ENCODE results near the gene NFIL3.

The NFIL3 gene

GRCh38 chr9:91421971-91422757, 1.5 kb downstream of the NFIL3 start:
- no peak for DNase-seq

- DNase-seq = no peak
Measured at GRCh38 chr9:91421128-91421765, 2.4 kb downstream of the NFIL3 start.

- DNase-seq = no peak
Measured at GRCh38 chr9:91420501-91421127, 3.0 kb downstream of the NFIL3 start.

- no peak for DNase-seq
Measured at GRCh38 chr9:91419222-91420191, 4.1 kb downstream of the NFIL3 start.

- no peak for DNase-seq
Measured at GRCh38 chr9:91418215-91418610, 5.4 kb downstream of the NFIL3 start.

GRCh38 chr9:91417602-91418214, 5.9 kb downstream of the NFIL3 start:
- DNase-seq = no peak

- DNase-seq = no peak
Measured at GRCh38 chr9:91416096-91416712, 7.4 kb downstream of the NFIL3 start.

GRCh38 chr9:91415290-91415689, 8.3 kb downstream of the NFIL3 start:
- DNase-seq = no peak

GRCh38 chr9:91412941-91413340, 10.7 kb downstream of the NFIL3 start:
- no peak for DNase-seq

- DNase-seq = no peak
Measured at GRCh38 chr9:91411096-91411771, 12.4 kb downstream of the NFIL3 start.

GRCh38 chr9:91410161-91410560, 13.5 kb downstream of the NFIL3 start:
- DNase-seq = no peak

GRCh38 chr9:91408475-91408874, 15.2 kb downstream of the NFIL3 start:
- no peak for DNase-seq

- DNase-seq = no peak
Measured at GRCh38 chr9:91407580-91408318, 15.9 kb downstream of the NFIL3 start.

- no peak for DNase-seq
Measured at GRCh38 chr9:91405343-91406077, 18.1 kb downstream of the NFIL3 start.

- DNase-seq = no peak
Measured at GRCh38 chr9:91403665-91404543, 19.7 kb downstream of the NFIL3 start.

- no peak for DNase-seq
Measured at GRCh38 chr9:91398926-91399325, 24.7 kb downstream of the NFIL3 start.

- no peak for DNase-seq
Measured at GRCh38 chr9:91395553-91396471, 27.8 kb downstream of the NFIL3 start.

- no peak for DNase-seq
Measured at GRCh38 chr9:91395106-91395552, 28.5 kb downstream of the NFIL3 start.
